ENCODE results near the gene DNAJC4. TPM values are rescaled to one million over a fixed set of nuclear protein-coding genes. Genes with fewer than 3 reads are reported as not detected.

Gene DNAJC4
- total and polyA plus RNA-seq, 9 of the 15 experiments (the other 6 are each of a cell fraction or from before 2014, with no cell fraction given): 4.0 to 32.6 (median 19.9) TPM

- peak; percentile 93; the same call in 1 of the 2 replicates for TF ChIP-seq ZNF830 (CRISPR knock-in tag; IDR thresholded peaks at IDR 0.05)
- 0 out of 2 replicates have a peak, but pooled peaks have one; percentile 12 for TF ChIP-seq THRB (CRISPR knock-in tag; conservative IDR thresholded peaks at IDR 0.05)
- peak; percentile 66; the same call in 1 of the 2 replicates for TF ChIP-seq C11orf30 (IDR thresholded peaks at IDR 0.05; ENCODE audit: low read depth)
- no peak for TF ChIP-seq NUFIP1 (IDR thresholded peaks at IDR 0.05; ENCODE audit: partially characterized antibody)
- TF ChIP-seq USF1 (CRISPR knock-in tag; IDR thresholded peaks at IDR 0.05): no peak; the same call in 1 of the 2 replicates
- TF ChIP-seq NCOA6 (IDR thresholded peaks at IDR 0.05): no peak
- TF ChIP-seq MTA1 (IDR thresholded peaks at IDR 0.05; ENCODE audit: borderline replicate concordance): no peak
- no peak for TF ChIP-seq ZNF57 (CRISPR knock-in tag; IDR thresholded peaks at IDR 0.05)
- TF ChIP-seq ZNF212 (CRISPR knock-in tag; IDR thresholded peaks at IDR 0.05): no peak
- no peak for TF ChIP-seq GTF2B (IDR thresholded peaks at IDR 0.05; ENCODE audit: extremely low read depth, insufficient read length)
- TF ChIP-seq KLF1 (tag; IDR thresholded peaks at IDR 0.05): no peak
- TF ChIP-seq SAFB2 (IDR thresholded peaks at IDR 0.05; ENCODE audit: borderline replicate concordance, low read depth, low read length, severe bottlenecking): no peak
- no peak for TF ChIP-seq ZNF445 (CRISPR knock-in tag; IDR thresholded peaks at IDR 0.05; ENCODE audit: low read depth)
- TF ChIP-seq POLR2H (tag; IDR thresholded peaks at IDR 0.05; ENCODE audit: low read depth): peak; percentile 86
- TF ChIP-seq MAFF (IDR thresholded peaks at IDR 0.05; ENCODE audit: low read length): 0 out of 2 replicates have a peak, but pooled peaks have one; percentile 8
- no peak for TF ChIP-seq ZNF347 (CRISPR knock-in tag; IDR thresholded peaks at IDR 0.05; ENCODE audit: low read depth)
- no peak for TF ChIP-seq ZNF146 (CRISPR knock-in tag; IDR thresholded peaks at IDR 0.05; ENCODE audit: unreplicated experiment)
- TF ChIP-seq ESRRA (IDR thresholded peaks at IDR 0.05; ENCODE audit: borderline replicate concordance, low read depth): peak; percentile 97
- TF ChIP-seq NFIC (IDR thresholded peaks at IDR 0.05): peak; percentile 27; the same call in 1 of the 2 replicates
- no peak for TF ChIP-seq TAF7 (tag; IDR thresholded peaks at IDR 0.05)
- no peak for TF ChIP-seq CEBPZ (IDR thresholded peaks at IDR 0.05; ENCODE audit: borderline replicate concordance, low read depth, low read length)
- TF ChIP-seq TCFL5 (CRISPR knock-in tag; conservative IDR thresholded peaks at IDR 0.05): no peak
- TF ChIP-seq ZNF239 (CRISPR knock-in tag; IDR thresholded peaks at IDR 0.05): no peak
Measured at GRCh38 chr11:64269540-64270220, 39.3 kb downstream of the DNAJC4 start (continued).
